ENCODE data around the gene SLC12A5.
"Not testable (repeated sequence)": the region's sequence is repeated elsewhere in the genome, so short reads cannot be mapped to it uniquely, and the experiment has no call there.

Gene SLC12A5

DNA sequence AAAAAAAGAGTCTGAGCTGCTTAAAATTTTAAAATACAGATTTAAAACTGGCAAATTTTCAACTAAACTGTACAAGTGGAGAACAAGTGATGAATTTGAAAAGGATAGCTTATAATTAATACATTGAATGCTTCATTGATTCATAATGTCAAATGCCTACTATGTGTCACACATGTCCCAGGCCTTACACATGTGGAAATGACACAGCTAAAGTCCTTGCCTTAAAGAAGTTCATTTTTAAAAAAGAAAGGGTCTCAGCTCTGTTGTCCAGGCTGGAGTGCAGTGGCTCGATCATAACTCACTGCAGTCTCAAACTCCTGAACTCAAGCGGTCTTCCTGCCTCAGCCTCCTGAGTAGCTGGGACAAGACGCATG lies 55.8 kb downstream of the SLC12A5 start:
- no peak for DNase-seq

DNA sequence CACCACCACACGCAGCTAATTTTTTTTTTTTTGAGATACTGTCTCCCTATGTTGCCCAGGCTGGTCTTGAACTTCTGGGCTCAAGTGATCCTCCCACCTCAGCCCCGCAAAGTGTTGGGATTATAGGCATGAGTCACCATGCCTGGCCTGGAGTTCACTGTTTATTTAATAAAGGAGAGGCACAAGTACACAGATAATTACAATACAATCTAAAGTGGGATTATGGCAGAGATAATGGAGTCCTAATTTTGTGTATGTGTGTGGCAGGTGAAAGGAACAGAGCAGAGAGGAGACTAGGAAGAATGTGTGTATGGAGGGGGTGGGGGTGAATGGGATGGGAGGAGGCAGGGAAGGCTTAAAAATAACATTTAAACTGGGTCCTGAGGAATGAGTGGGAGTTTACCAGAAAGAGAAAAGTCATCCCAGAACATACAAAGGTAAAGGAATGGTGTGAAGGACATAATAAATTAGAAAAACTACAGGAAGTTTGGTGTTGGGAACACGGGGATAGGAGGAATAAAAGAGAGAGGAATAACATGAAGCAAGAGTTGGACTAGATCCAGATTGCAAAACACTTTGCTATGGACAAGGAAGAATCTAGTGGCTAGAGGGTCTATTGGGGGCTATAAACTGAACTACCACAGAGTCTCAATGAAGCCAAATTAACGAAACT lies 56.3 kb downstream of the SLC12A5 start:
- DNase-seq, result peak; percentile 21

- DNase-seq, result no peak
Observed at GRCh38 chr20:46087161-46087560, 58.1 kb downstream of the SLC12A5 start.

- no peak for DNase-seq
Observed at GRCh38 chr20:46088409-46089166, 59.6 kb downstream of the SLC12A5 start.

DNA sequence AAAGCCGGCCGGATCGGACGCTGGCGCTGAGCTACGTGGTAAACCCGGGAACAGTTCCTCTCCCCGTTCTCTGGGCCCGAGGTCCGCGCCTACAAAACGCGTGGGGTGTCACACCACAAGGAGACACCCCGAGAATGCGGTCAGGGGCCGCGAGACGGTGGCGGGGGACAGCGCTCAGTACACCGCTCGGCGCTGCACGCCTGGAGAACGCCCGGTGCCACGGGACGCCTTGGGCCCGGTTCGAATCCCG lies 60.1 kb downstream of the SLC12A5 start:
- peak; percentile 72 for DNase-seq

DNA sequence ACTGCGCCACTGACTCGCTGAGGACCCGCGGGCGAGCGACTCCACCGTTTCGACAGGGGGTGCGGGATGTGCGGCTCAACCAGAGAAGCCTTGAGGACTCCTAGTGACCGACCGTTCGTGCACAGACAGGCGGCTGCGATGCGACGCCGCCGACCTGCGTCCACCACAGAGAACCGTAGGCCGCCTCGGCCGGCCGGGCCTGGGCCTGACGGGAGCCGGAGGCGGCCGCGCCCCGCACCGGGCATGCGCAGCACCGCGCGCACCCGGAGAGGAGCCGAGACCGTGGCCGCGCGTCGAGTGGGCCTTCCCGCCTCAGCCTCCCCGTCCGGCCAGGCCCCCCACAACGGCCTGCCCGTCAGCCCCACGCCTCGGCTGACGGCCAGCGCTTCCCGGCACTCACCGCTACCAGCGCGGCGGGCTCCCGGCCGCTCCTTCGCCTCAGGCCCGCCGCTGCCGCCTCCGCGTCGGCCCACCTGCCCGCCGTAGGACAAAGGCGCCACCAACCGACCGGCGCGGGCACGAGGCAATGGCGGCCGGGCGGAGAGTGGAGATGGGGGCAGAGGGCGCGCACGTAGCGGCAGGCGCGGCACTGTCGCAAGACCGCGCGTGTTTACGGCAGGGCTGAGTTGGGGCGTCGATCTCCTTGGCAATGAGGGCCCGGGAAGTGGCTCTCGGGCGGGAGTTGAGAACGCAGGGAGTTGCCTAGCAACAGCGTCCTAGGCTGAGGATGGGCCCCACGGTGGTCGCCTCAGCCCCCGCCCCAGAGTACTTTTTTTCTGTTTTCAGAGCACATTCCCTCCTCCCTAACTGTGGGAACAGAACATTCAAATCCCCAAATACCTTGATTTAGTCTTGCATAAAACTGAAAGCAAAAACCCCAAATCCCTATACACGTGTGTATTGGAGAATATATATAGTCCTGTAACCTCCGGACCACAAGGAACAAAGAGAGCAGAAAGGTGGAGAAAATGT lies 60.7 kb downstream of the SLC12A5 start, which contains the start of gene NCOA5:
NCOA5 (minus strand) TSS at position 546 of the 972 bp plus-strand sequence. CDS start 10,538 bp downstream, outside the sequence.
- DNase-seq, result peak; percentile 97

DNA sequence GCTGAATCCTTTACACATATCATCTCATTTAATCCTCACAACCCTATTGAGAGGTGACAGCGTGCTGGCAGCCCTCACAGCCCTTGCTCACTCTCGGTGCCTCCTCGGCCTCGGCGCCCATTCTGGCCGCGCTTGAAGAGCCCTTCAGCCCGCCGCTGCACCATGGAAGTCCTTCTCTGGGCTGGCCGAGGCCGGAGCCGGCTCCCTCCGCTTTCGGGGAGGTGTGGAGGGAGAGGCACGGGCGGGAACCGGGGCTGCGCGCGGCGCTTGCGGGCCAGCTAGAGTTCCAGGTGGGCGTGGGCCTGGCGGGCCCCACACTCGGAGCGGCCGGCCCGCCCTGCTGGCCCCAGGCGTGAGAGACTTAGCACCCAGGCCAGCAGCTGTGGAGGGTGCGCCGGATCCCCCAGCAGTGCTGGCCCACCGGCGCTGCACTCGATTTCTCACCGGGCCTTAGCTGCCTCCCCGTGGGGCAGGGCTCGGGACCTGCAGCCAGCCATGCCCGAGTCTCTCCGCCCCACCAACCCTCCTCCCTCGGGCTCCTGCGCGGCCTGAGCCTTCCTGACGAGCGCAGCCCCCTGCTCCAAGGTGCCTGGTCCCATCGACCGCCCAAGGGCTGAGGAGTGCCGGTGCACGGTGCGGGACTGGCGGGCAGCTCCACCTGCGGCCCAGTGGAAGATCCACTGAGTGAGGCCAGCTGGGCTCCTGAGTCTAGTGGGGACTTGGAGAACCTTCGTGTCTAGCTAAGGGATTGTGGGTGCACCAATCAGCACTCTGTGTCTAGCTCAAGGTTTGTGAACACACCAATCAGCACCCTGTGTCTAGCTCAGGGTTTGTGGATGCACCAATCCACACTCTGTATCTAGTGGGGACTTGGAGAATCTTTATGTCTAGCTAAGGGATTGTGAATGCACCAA lies 62.9 kb downstream of the SLC12A5 start:
- not testable (repeated sequence) for DNase-seq

GRCh38 chr20:46093531-46093930 lies 64.5 kb downstream of the SLC12A5 start:
- DNase-seq, result no peak

- DNase-seq, result no peak
Observed at GRCh38 chr20:46099491-46100287, 70.7 kb downstream of the SLC12A5 start.

- not testable (repeated sequence) for DNase-seq
Observed at GRCh38 chr20:46100444-46100843, 71.4 kb downstream of the SLC12A5 start.

DNA sequence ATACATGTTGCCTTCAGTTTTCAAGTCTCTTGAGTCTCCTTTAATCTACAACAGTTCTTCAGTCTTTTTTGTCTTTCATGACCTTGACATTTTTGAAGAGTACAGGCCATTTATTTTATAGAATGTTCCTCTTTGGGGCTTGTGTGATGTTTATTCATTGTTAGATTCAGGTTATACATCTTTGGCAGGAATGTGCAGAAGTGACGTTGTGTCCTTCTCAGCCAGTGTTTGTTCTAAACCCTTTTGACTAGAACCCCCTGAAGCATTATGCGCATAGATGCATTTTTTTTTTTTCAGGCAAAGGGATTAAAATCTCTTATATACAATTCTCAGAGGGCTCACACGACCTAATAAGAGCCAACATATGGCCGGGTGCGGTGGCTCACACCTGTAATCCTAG lies 72.0 kb downstream of the SLC12A5 start:
- DNase-seq, result no peak

DNA sequence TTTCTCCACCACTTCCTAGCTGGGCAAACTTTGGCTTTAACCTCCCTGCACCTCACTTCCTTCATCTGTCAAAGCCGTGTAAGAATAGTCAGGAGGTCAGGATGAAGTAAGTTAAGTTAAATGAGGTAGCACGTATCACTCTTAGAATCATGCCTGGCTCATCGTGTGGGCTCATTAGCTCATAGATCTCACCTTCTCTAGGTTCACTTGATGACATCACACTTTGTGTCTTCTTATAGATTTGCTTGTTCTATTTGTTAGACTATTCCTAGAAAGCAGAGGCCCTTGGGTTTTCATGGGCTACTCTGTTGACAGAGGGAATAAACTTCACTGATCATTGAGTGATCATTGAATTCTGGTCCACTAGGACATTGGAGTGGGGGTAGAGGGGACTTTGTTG lies 72.9 kb downstream of the SLC12A5 start:
- no peak for DNase-seq

DNA sequence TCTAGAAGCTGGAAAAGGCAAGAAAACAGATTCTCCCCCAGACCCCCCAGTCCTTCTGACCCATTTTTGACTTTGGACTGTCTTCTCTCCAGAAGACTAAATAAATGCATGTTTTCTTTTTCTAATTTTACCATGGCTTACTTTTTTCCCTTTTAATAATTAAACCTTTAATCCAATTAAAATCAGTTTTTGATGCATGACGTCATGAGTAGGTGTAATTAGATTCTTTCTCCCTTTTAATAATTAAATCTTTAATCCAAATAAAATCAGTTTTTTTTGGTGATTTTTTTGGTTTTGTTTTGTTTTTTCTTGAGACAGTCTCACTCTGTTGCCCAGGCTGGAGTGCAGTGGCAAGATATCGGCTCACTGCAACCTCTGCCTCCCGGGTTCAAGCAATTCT lies 73.9 kb downstream of the SLC12A5 start:
- DNase-seq, result no peak

GRCh38 chr20:46104262-46104661 lies 75.2 kb downstream of the SLC12A5 start:
- DNase-seq, result no peak

DNA sequence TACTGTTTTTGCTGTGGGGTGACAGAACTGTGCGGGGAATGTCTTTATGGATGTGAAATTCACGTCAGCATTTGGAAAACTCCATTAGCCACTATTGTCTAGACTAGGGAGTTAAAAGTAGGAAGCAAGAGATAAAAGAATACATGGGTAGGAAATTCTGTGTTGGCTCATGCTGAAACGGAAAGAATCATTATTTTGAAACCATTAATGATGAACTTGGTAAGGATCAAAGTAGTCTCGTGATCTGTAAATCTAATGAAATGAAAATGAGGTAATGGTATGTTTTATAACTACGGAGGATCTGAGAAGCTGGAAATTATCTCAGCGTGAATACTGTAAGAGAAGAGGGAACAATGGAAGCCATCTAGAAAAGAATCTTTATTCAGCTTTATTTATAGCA lies 78.0 kb downstream of the SLC12A5 start:
- DNase-seq, result no peak

GRCh38 chr20:46108435-46108841 lies 79.4 kb downstream of the SLC12A5 start:
- DNase-seq, result no peak

DNA sequence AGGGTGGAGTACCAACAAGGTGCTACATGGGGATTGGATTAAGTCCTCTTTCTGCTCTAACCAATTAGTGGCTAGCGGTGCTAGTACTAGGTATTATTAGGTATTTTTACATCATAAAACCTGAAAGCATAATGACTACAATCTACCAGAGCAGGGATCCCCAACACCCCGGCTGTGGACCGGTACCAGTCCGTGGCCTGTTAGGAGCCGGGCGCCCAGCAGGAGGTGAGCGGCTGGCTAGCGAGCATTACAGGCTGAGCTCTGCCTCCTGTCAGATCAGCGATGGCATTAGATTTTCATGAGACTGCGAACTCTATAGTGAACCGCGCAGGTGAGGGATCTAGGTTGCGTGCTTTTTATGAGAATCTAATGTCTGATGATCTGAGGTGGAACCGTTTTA lies 80.0 kb downstream of the SLC12A5 start:
- DNase-seq, result no peak

Data from NCI-H1092 treated with DMSO at 0.1 percent for 48 hours (cell line).